Activated T-cell treated with anti-CD3 and anti-CD28 coated beads, Interleukin-2, amount 50 U/mL, for 24 hours (primary cell): ENCODE data around the gene TMIE.

Experiments used
- DNase-seq: peaks from one replicate; pipeline ENCODE4 v3.0.0-alpha.2; 2020
- H3K27ac Mint-ChIP-seq: 2 replicates; pipeline ENCODE4 v1.8.0; 2020; ENCODE audit warnings: mild to moderate bottlenecking, mixed read lengths
- H3K27me3 Mint-ChIP-seq: 2 replicates; pipeline ENCODE4 v1.8.0; 2020; ENCODE audit warnings: mixed read lengths
- H3K36me3 Mint-ChIP-seq: 2 replicates; pipeline ENCODE4 v1.8.0; 2020; ENCODE audit warnings: low read depth, mixed read lengths
- H3K4me1 Mint-ChIP-seq: 2 replicates; pipeline ENCODE4 v1.8.0; 2020; ENCODE audit warnings: low read depth, mixed read lengths
- H3K4me3 Mint-ChIP-seq: 2 replicates; pipeline ENCODE4 v1.8.0; 2020; ENCODE audit warnings: mild to moderate bottlenecking, moderate library complexity, mixed read lengths
- H3K9me3 Mint-ChIP-seq: 2 replicates; pipeline ENCODE4 v1.8.0; 2020; ENCODE audit warnings: mixed read lengths

Gene TMIE

GRCh38 chr3:46713898-46714552 is 12.8 kb downstream of the TMIE start:
- Mint-ChIP-seq H3K36me3 (no peaks in the 10 kb centered on the region), H3K4me1 (peaks cover 9% of the 10 kb centered on the region), H3K9me3 (no peaks in the 10 kb centered on the region), H3K4me3 (no peak overlapping the region), H3K27ac (peak overlapping the region; percentile 44), H3K27me3 (peaks cover 14% of the 10 kb centered on the region)
- peak; percentile 64 for DNase-seq

- no peaks in the 10 kb centered on the region for H3K36me3 Mint-ChIP-seq
- H3K27ac Mint-ChIP-seq = no peak overlapping the region
- H3K9me3 Mint-ChIP-seq = no peaks in the 10 kb centered on the region
- no peak overlapping the region for H3K4me3 Mint-ChIP-seq
- DNase-seq = no peak
- H3K4me1 Mint-ChIP-seq = peaks cover 9% of the 10 kb centered on the region
- H3K27me3 Mint-ChIP-seq = peaks cover 19% of the 10 kb centered on the region
Measured at GRCh38 chr3:46714728-46715506, 13.7 kb downstream of the TMIE start.

GRCh38 chr3:46715507-46716175 is 14.4 kb downstream of the TMIE start:
- H3K4me3 Mint-ChIP-seq = no peak overlapping the region
- H3K4me1 Mint-ChIP-seq = peaks cover 9% of the 10 kb centered on the region
- DNase-seq = no peak
- H3K27ac Mint-ChIP-seq = no peak overlapping the region
- H3K9me3 Mint-ChIP-seq = no peaks in the 10 kb centered on the region
- no peaks in the 10 kb centered on the region for H3K36me3 Mint-ChIP-seq
- peaks cover 22% of the 10 kb centered on the region for H3K27me3 Mint-ChIP-seq

- Mint-ChIP-seq H3K27ac (no peak overlapping the region), H3K4me3 (no peak overlapping the region), H3K36me3 (no peaks in the 10 kb centered on the region), H3K27me3 (peaks cover 27% of the 10 kb centered on the region), H3K9me3 (peaks cover 4% of the 10 kb centered on the region), H3K4me1 (peaks cover 9% of the 10 kb centered on the region)
- no peak for DNase-seq
Measured at GRCh38 chr3:46716461-46717441, 15.6 kb downstream of the TMIE start.

- H3K27me3 Mint-ChIP-seq = peaks cover 27% of the 10 kb centered on the region
- H3K4me1 Mint-ChIP-seq = peaks cover 9% of the 10 kb centered on the region
- H3K36me3 Mint-ChIP-seq = no peaks in the 10 kb centered on the region
- H3K27ac Mint-ChIP-seq = no peak within 1 kb of the TSS
- H3K9me3 Mint-ChIP-seq = peaks cover 4% of the 10 kb centered on the region
- peak; percentile 57 for DNase-seq
- no peak within 1 kb of the TSS for H3K4me3 Mint-ChIP-seq
Measured at GRCh38 chr3:46717447-46718231, 16.4 kb downstream of the TMIE start, which contains the start of gene PRSS50. Gene PRSS50, minus strand, starts transcription at chr3:46717869. Its CDS starts 45 bp downstream, at chr3:46717824.

GRCh38 chr3:46719044-46719565 is 17.9 kb downstream of the TMIE start:
- H3K9me3 Mint-ChIP-seq = peaks cover 4% of the 10 kb centered on the region
- no peaks in the 10 kb centered on the region for H3K36me3 Mint-ChIP-seq
- no peak for DNase-seq
- peaks cover 27% of the 10 kb centered on the region for H3K27me3 Mint-ChIP-seq
- H3K27ac Mint-ChIP-seq = no peak overlapping the region
- H3K4me1 Mint-ChIP-seq = peaks cover 11% of the 10 kb centered on the region
- no peak overlapping the region for H3K4me3 Mint-ChIP-seq

GRCh38 chr3:46719735-46720271 is 18.6 kb downstream of the TMIE start:
- Mint-ChIP-seq H3K9me3 (peaks cover 4% of the 10 kb centered on the region), H3K36me3 (no peaks in the 10 kb centered on the region), H3K27me3 (peaks cover 27% of the 10 kb centered on the region), H3K27ac (no peak overlapping the region), H3K4me1 (peaks cover 10% of the 10 kb centered on the region), H3K4me3 (no peak overlapping the region)
- no peak for DNase-seq

GRCh38 chr3:46721009-46721408 is 19.8 kb downstream of the TMIE start:
- Mint-ChIP-seq H3K36me3 (no peaks in the 10 kb centered on the region), H3K27me3 (peaks cover 27% of the 10 kb centered on the region), H3K9me3 (peaks cover 4% of the 10 kb centered on the region)

GRCh38 chr3:46722443-46722842 is 21.3 kb downstream of the TMIE start:
- Mint-ChIP-seq H3K36me3 (no peaks in the 10 kb centered on the region), H3K4me3 (no peak overlapping the region), H3K27me3 (peaks cover 34% of the 10 kb centered on the region), H3K4me1 (peaks cover 10% of the 10 kb centered on the region), H3K9me3 (peaks cover 4% of the 10 kb centered on the region), H3K27ac (no peak overlapping the region)
- no peak for DNase-seq

More at GRCh38 chr3:46721009-46721408, 19.8 kb downstream of the TMIE start:
- H3K27ac Mint-ChIP-seq = no peak overlapping the region
- peaks cover 10% of the 10 kb centered on the region for H3K4me1 Mint-ChIP-seq
- no peak for DNase-seq
- H3K4me3 Mint-ChIP-seq = no peak overlapping the region

GRCh38 chr3:46724424-46724823 is 23.2 kb downstream of the TMIE start:
- H3K36me3 Mint-ChIP-seq = no peaks in the 10 kb centered on the region
- H3K4me3 Mint-ChIP-seq = no peak overlapping the region
- H3K4me1 Mint-ChIP-seq = peaks cover 7% of the 10 kb centered on the region
- no peak for DNase-seq
- H3K27ac Mint-ChIP-seq = peak overlapping the region; percentile 4
- H3K27me3 Mint-ChIP-seq = peaks cover 26% of the 10 kb centered on the region
- H3K9me3 Mint-ChIP-seq = peaks cover 4% of the 10 kb centered on the region

- Mint-ChIP-seq H3K36me3 (no peaks in the 10 kb centered on the region), H3K27ac (no peak overlapping the region), H3K4me3 (no peak overlapping the region), H3K9me3 (peaks cover 4% of the 10 kb centered on the region), H3K4me1 (peaks cover 7% of the 10 kb centered on the region), H3K27me3 (peaks cover 22% of the 10 kb centered on the region)
- no peak for DNase-seq
Measured at GRCh38 chr3:46725621-46726314, 24.6 kb downstream of the TMIE start.

GRCh38 chr3:46729038-46729437 is 27.8 kb downstream of the TMIE start:
- DNase-seq = no peak
- no peak overlapping the region for H3K4me3 Mint-ChIP-seq
- peaks cover 20% of the 10 kb centered on the region for H3K27me3 Mint-ChIP-seq
- H3K36me3 Mint-ChIP-seq = no peaks in the 10 kb centered on the region
- no peaks in the 10 kb centered on the region for H3K9me3 Mint-ChIP-seq
- H3K27ac Mint-ChIP-seq = no peak overlapping the region
- H3K4me1 Mint-ChIP-seq = peaks cover 3% of the 10 kb centered on the region
